ENCODE data around the gene CRMP1. TPM values are rescaled to one million over a fixed set of nuclear protein-coding genes. Genes with fewer than 3 reads are reported as not detected.

Gene CRMP1
- total and polyA plus RNA-seq, 2 of the 4 experiments (the other 2 are of a cell fraction), result 4.1 to 7.4 TPM

DNA sequence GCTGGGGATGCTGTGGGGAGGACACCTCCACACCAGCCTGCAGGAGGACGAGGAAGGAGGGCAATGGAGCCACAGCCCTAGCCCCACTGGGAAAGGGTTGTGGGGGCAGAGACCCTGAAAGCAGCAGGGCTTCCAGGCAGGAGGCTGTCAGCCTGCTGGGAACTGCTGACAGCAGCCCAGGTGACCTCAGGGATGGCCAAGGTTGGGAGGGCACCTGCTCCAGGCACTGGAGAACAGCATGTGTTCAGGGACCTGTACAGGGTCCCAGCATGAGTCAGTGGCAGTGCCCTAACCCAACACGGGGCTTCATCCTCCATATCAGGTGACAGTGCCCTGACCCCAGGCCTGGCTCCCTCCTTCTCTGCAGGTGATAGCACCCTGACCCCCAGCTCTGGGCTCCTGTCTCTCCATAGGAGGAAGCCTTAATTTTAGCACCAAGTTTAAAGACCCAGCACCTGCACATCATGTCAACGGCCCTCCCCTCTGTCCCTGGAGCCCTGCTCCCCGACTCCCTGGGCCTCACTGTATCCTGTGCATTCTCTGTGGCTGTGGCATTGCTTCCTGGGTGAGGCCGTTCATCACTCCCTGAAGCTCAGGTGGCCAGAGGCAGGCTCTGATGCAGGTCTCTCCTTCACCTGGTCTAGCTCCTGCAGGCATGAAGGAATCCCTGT is 66.3 kb downstream of the CRMP1 start:
- H3K79me1 ChIP-seq (ENCODE audit: low read depth in 1 of 2, low read length in 2 of 2), result 0 out of 4 replicates have a peak, but pooled peaks cover 0 to 11% of the 10 kb centered on the region in 2 experiments
- H3K18ac ChIP-seq (ENCODE audit: low read depth, low read length), result no peak overlapping the region
- no peak overlapping the region for H3K23ac ChIP-seq (ENCODE audit: low read depth, low read length)
- H2BK20ac ChIP-seq (ENCODE audit: low read depth, low read length), result no peak overlapping the region
- BruUV-seq (replicated peaks), result no TSS peak
- ATAC-seq (ENCODE audit: low read depth) (no peak), DNase-seq (no peak)
- peaks cover 18% of the 10 kb centered on the region; the same call in 1 of the 2 replicates for H4K20me1 ChIP-seq (ENCODE audit: insufficient read depth, low read length)
- H3K9me3 ChIP-seq (ENCODE audit: control insufficient read depth, insufficient read depth, low read length), result no peaks in the 10 kb centered on the region
- 86% methylated on average over 4 of the region's 5 CpGs; no CpG with 5 or more reads in 1 of the 2 experiments for WGBS, 2 experiments (ENCODE audit: extremely low coverage in 2 of 2, insufficient read length in 1 of 2)
- H3K9me1 ChIP-seq (ENCODE audit: insufficient read depth, low read length), result peaks cover 11% of the 10 kb centered on the region
- H2BK120ac ChIP-seq (ENCODE audit: low read depth, low read length), result no peak overlapping the region
- H3K4me3 ChIP-seq (ENCODE audit: insufficient read depth, low read depth, low read length), result no peak overlapping the region
- CTCF ChIA-PET, result no interaction called here
- no peak overlapping the region for H2AFZ ChIP-seq (replicated peaks; ENCODE audit: low read length, poor library complexity)
- no peak overlapping the region for H4K8ac ChIP-seq (ENCODE audit: low read depth in 2 of 2, low read length in 2 of 2)
- H4K5ac ChIP-seq (ENCODE audit: low read depth, low read length), result no peak overlapping the region
- H3K4me2 ChIP-seq (ENCODE audit: low read depth, low read length), result no peak overlapping the region
- no peak overlapping the region for H2BK15ac ChIP-seq (ENCODE audit: low read depth, low read length)
- in situ Hi-C loops (cut with MboI; ENCODE audit: low sequenced_read_pairs), result no loop called here
- H3K14ac ChIP-seq (replicated peaks; ENCODE audit: low read depth, low read length), result no peak overlapping the region
- H3K4ac ChIP-seq (ENCODE audit: low read depth, low read length), result no peak overlapping the region
- peaks cover 41% of the 10 kb centered on the region for H3K36me3 ChIP-seq (ENCODE audit: control insufficient read depth, insufficient read depth, low read length)
- H3K56ac ChIP-seq (ENCODE audit: extremely low read depth, insufficient read depth, low read length), result no peak overlapping the region
- no peak overlapping the region for H4K91ac ChIP-seq (ENCODE audit: insufficient read depth, low read depth, low read length)
- intact Hi-C loops (cut with micrococcal nuclease), result loop anchor here (10.0 kb wide), 1 partner anchor 442 kb away; no protein-coding TSS in a partner anchor
- dilution Hi-C loops (cut with HindIII; ENCODE audit: low sequenced_read_pairs, unreplicated experiment), result no loop called here
- H3K27me3 ChIP-seq (ENCODE audit: control insufficient read depth, insufficient read depth, low read length), result no peaks in the 10 kb centered on the region
- no peak for TF ChIP-seq MXI1 (IDR thresholded peaks at IDR 0.05; ENCODE audit: borderline replicate concordance, low read depth, low read length)
- TF ChIP-seq RAD21 (IDR thresholded peaks at IDR 0.05; ENCODE audit: low read length), result no peak
- TF ChIP-seq, protein P1, sequence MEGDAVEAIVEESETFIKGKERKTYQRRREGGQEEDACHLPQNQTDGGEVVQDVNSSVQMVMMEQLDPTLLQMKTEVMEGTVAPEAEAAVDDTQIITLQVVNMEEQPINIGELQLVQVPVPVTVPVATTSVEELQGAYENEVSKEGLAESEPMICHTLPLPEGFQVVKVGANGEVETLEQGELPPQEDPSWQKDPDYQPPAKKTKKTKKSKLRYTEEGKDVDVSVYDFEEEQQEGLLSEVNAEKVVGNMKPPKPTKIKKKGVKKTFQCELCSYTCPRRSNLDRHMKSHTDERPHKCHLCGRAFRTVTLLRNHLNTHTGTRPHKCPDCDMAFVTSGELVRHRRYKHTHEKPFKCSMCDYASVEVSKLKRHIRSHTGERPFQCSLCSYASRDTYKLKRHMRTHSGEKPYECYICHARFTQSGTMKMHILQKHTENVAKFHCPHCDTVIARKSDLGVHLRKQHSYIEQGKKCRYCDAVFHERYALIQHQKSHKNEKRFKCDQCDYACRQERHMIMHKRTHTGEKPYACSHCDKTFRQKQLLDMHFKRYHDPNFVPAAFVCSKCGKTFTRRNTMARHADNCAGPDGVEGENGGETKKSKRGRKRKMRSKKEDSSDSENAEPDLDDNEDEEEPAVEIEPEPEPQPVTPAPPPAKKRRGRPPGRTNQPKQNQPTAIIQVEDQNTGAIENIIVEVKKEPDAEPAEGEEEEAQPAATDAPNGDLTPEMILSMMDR (conservative IDR thresholded peaks at IDR 0.05; ENCODE audit: low read depth, low read length), result no peak
- no peak for TF ChIP-seq BHLHE40 (IDR thresholded peaks at IDR 0.05; ENCODE audit: low read depth, low read length)
- TF ChIP-seq, protein P2, sequence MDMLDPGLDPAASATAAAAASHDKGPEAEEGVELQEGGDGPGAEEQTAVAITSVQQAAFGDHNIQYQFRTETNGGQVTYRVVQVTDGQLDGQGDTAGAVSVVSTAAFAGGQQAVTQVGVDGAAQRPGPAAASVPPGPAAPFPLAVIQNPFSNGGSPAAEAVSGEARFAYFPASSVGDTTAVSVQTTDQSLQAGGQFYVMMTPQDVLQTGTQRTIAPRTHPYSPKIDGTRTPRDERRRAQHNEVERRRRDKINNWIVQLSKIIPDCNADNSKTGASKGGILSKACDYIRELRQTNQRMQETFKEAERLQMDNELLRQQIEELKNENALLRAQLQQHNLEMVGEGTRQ (IDR thresholded peaks at IDR 0.05; ENCODE audit: low read depth, low read length), result no peak
- TF ChIP-seq MAFK (IDR thresholded peaks at IDR 0.05; ENCODE audit: low read depth, low read length), result no peak
- TF ChIP-seq RFX5 (IDR thresholded peaks at IDR 0.05; ENCODE audit: low read depth, low read length), result no peak
- TF ChIP-seq MAZ (IDR thresholded peaks at IDR 0.05; ENCODE audit: borderline replicate concordance, low read depth, low read length), result no peak
- TF ChIP-seq RCOR1 (IDR thresholded peaks at IDR 0.05; ENCODE audit: insufficient replicate concordance, low read length), result no peak
- no peak for TF ChIP-seq SMC3 (IDR thresholded peaks at IDR 0.05; ENCODE audit: low read depth, low read length)
- no peaks in the 10 kb centered on the region for H3K4me1 ChIP-seq (ENCODE audit: control insufficient read depth, insufficient read depth, low read length)
- H2BK5ac ChIP-seq (ENCODE audit: low read depth, low read length, poor library complexity, severe bottlenecking), result no peak overlapping the region
- no peak overlapping the region for H3K9ac ChIP-seq (ENCODE audit: low read depth, low read length)
- no peak overlapping the region for H2AK9ac ChIP-seq (replicated peaks; ENCODE audit: low read depth, low read length, poor library complexity)
- no peak overlapping the region for H3K27ac ChIP-seq (ENCODE audit: insufficient read depth, low read length)
- POLR2A ChIA-PET (ENCODE audit: unreplicated experiment), result no interaction called here
- no peak overlapping the region for H2AK5ac ChIP-seq (ENCODE audit: low read depth, low read length)
